H9 (cell line): ENCODE measurements around the gene SIPA1L3. TPM values are rescaled to one million over a fixed set of nuclear protein-coding genes. Genes with fewer than 3 reads are reported as not detected.

Source experiments
- DNase-seq: peaks from one replicate; pipeline ENCODE4 v3.0.0-alpha.2; 2017
- H2AFZ ChIP-seq: one replicate; pipeline ENCODE4 v1.6.1; 2013; ENCODE audit warnings: mild to moderate bottlenecking, low read length, control low read depth, moderate library complexity
- H2AK5ac ChIP-seq: 2 replicates; pipeline ENCODE4 v1.6.1; 2013; ENCODE audit warnings: low read length, control low read depth, mixed read lengths; ENCODE audit not compliant: insufficient read length
- H2BK120ac ChIP-seq: one replicate; pipeline ENCODE4 v1.6.1; 2013; ENCODE audit warnings: low read depth, mild to moderate bottlenecking, low read length, control low read depth, inconsistent platforms; ENCODE audit not compliant: poor library complexity, severe bottlenecking
- H2BK12ac ChIP-seq: 2 replicates; pipeline ENCODE4 v1.6.1; 2013; ENCODE audit warnings: low read length, control low read depth, mixed read lengths, low read depth; ENCODE audit not compliant: insufficient read length
- H2BK15ac ChIP-seq: 2 replicates; pipeline ENCODE4 v1.6.1; 2013; ENCODE audit warnings: low read depth, low read length, control low read depth
- H2BK20ac ChIP-seq: one replicate; pipeline ENCODE4 v1.6.1; 2013; ENCODE audit warnings: low read depth, mild to moderate bottlenecking, low read length, control low read depth, inconsistent platforms; ENCODE audit not compliant: poor library complexity, severe bottlenecking
- H2BK5ac ChIP-seq: 2 replicates; pipeline ENCODE4 v1.6.1; 2013; ENCODE audit warnings: low read length, control low read depth, mixed read lengths; ENCODE audit not compliant: insufficient read length
- H3K14ac ChIP-seq: 2 replicates; pipeline ENCODE4 v1.6.1; 2013; ENCODE audit warnings: low read length, control low read depth; ENCODE audit not compliant: insufficient read depth
- H3K18ac ChIP-seq: 2 replicates; pipeline ENCODE4 v1.6.1; 2013; ENCODE audit warnings: low read depth, mild to moderate bottlenecking, mixed read lengths, low read length, control low read depth; ENCODE audit not compliant: insufficient read length
- H3K23ac ChIP-seq: 2 replicates; pipeline ENCODE4 v1.6.1; 2013; ENCODE audit warnings: low read length, control low read depth, mixed read lengths, low read depth; ENCODE audit not compliant: insufficient read length
- H3K23me2 ChIP-seq: 2 replicates; pipeline ENCODE4 v1.6.1; 2013; ENCODE audit warnings: low read depth, mild to moderate bottlenecking, mixed read lengths, low read length, control low read depth; ENCODE audit not compliant: insufficient read length, poor library complexity, severe bottlenecking
- H3K27ac ChIP-seq: 2 replicates; pipeline ENCODE4 v1.5.1; 2013; ENCODE audit warnings: low read length, control low read depth, mixed read lengths, low read depth; ENCODE audit not compliant: insufficient read length
- H3K27me3 ChIP-seq: 2 replicates; pipeline ENCODE4 v1.6.1; 2013; ENCODE audit warnings: low read length, control low read depth, inconsistent platforms; ENCODE audit not compliant: insufficient read depth
- H3K4ac ChIP-seq: 2 replicates; pipeline ENCODE4 v1.6.1; 2013; ENCODE audit warnings: low read depth, mild to moderate bottlenecking, control low read depth, inconsistent platforms, low read length, moderate library complexity
- H3K4me1 ChIP-seq: 2 replicates; pipeline ENCODE4 v1.6.1; 2013; ENCODE audit warnings: low read length, control low read depth, inconsistent platforms; ENCODE audit not compliant: insufficient read depth
- H3K4me2 ChIP-seq: 2 replicates; pipeline ENCODE4 v1.6.1; 2013; ENCODE audit warnings: low read length, control low read depth, mixed read lengths; ENCODE audit not compliant: insufficient read length, insufficient read depth
- H3K56ac ChIP-seq: 2 replicates; pipeline ENCODE4 v1.6.1; 2013; ENCODE audit warnings: low read depth, mild to moderate bottlenecking, mixed read lengths, low read length, control low read depth; ENCODE audit not compliant: insufficient read length
- H3K79me1 ChIP-seq: 2 replicates; pipeline ENCODE4 v1.6.1; 2013; ENCODE audit warnings: low read depth, mild to moderate bottlenecking, moderate library complexity, low read length, control low read depth, inconsistent platforms; ENCODE audit not compliant: insufficient read depth, poor library complexity, severe bottlenecking
- H3K79me2 ChIP-seq: 2 replicates; pipeline ENCODE4 v1.6.1; 2013; ENCODE audit warnings: low read length, control low read depth, inconsistent platforms; ENCODE audit not compliant: insufficient read depth
- H3K9ac ChIP-seq: 2 replicates; pipeline ENCODE4 v1.6.1; 2013; ENCODE audit warnings: low read length, control low read depth, mixed read lengths; ENCODE audit not compliant: insufficient read length; ENCODE audit errors: extremely low read depth
- H3K9me3 ChIP-seq: one replicate; pipeline ENCODE4 v1.6.1; 2013; ENCODE audit warnings: low read depth, low read length, inconsistent platforms; ENCODE audit not compliant: control insufficient read depth
- H3T11ph ChIP-seq: one replicate; pipeline ENCODE4 v1.6.1; 2013; ENCODE audit warnings: mild to moderate bottlenecking, low read length, control low read depth, inconsistent platforms
- H4K20me1 ChIP-seq: one replicate; pipeline ENCODE4 v1.6.1; 2013; ENCODE audit not compliant: control insufficient read depth, insufficient read length, insufficient read depth
- H4K5ac ChIP-seq: 2 replicates; pipeline ENCODE4 v1.6.1; 2013; ENCODE audit warnings: low read depth, mild to moderate bottlenecking, mixed read lengths, low read length, control low read depth; ENCODE audit not compliant: insufficient read length
- H4K8ac ChIP-seq: replicated peaks from 2 replicates; pipeline ENCODE4 v1.6.1; 2013; ENCODE audit warnings: low read length, control low read depth, mixed read lengths, low read depth; ENCODE audit not compliant: insufficient read length
- H4K91ac ChIP-seq: 2 replicates; pipeline ENCODE4 v1.6.1; 2013; ENCODE audit warnings: low read depth, mild to moderate bottlenecking, moderate library complexity, mixed read lengths, low read length, control low read depth; ENCODE audit not compliant: insufficient read length
- H3K27ac Mint-ChIP-seq, 3 experiments: 2 replicates in 2 of 3; 3 replicates in 1 of 3; pipeline ENCODE4 v1.8.0; 2020 to 2021; ENCODE audit warnings: mixed read lengths in 3 of 3, mild to moderate bottlenecking in 1 of 3, moderate library complexity in 1 of 3
- H3K27me3 Mint-ChIP-seq: 2 replicates; pipeline ENCODE4 v1.8.0; 2021; ENCODE audit warnings: low read depth, mild to moderate bottlenecking, moderate library complexity, mixed read lengths
- H3K36me3 Mint-ChIP-seq, 3 experiments: 2 replicates in 2 of 3; 3 replicates in 1 of 3; pipeline ENCODE4 v1.8.0; 2020 to 2021; ENCODE audit warnings: low read depth in 3 of 3, mixed read lengths in 3 of 3; ENCODE audit not compliant: insufficient read depth in 1 of 3
- H3K4me1 Mint-ChIP-seq, 2 experiments: 2 replicates each; pipeline ENCODE4 v1.8.0; 2020; ENCODE audit warnings: mixed read lengths in 2 of 2
- H3K4me3 Mint-ChIP-seq, 2 experiments: 2 replicates in 1 of 2; 3 replicates in 1 of 2; pipeline ENCODE4 v1.8.0; 2020 to 2021; ENCODE audit warnings: mild to moderate bottlenecking in 2 of 2, mixed read lengths in 2 of 2, moderate library complexity in 1 of 2
- H3K9me3 Mint-ChIP-seq, 2 experiments: 2 replicates in 1 of 2; 3 replicates in 1 of 2; pipeline ENCODE4 v1.8.0; 2020; ENCODE audit warnings: mild to moderate bottlenecking in 2 of 2, mixed read lengths in 2 of 2, moderate library complexity in 1 of 2
- CTCF ChIP-seq: fragments of 200-600 bp; sonication (generic); conservative IDR thresholded peaks from 3 replicates; pipeline ENCODE4 v1.8.0; 2021; ENCODE audit warnings: antibody characterized with exemption, mild to moderate bottlenecking
- WGBS: extraction: QIAGEN DNeasy Blood & Tissue Kit; methylation state at CpG from one replicate; pipeline ENCODE4 v1.1.7; 2013; ENCODE audit warnings: missing lambda C conversion rate, low lambda C conversion rate, mixed read lengths; ENCODE audit not compliant: insufficient read length; ENCODE audit errors: extremely low coverage; 5-methylcytosine and 5-hydroxymethylcytosine counted together
- total RNA-seq: library from RNA; stranded (reverse); gene quantifications from 2 replicates; pipeline ENCODE4 v1.2.1, GENCODE V29; 2021

The SIPA1L3 gene
- total RNA-seq, 1 experiment from 2014 or later, result 40.1 TPM

GRCh38 chr19:38079926-38080380 is 172.9 kb downstream of the SIPA1L3 start:
- Histone ChIP-seq H3K4me1 (peaks cover 3% of the 10 kb centered on the region; the same call in 1 of the 2 replicates), H2BK15ac (no peak overlapping the region), H2BK120ac (no peak overlapping the region), H2BK5ac (no peak overlapping the region), H2AK5ac (no peak overlapping the region), H3K14ac (no peak overlapping the region), H4K8ac (no peak overlapping the region), H2BK20ac (no peak overlapping the region), H3K9me3 (no peaks in the 10 kb centered on the region), H3K9ac (no peak overlapping the region), H3K56ac (no peak overlapping the region), H4K20me1 (no peaks in the 10 kb centered on the region), H3K27ac (no peak overlapping the region), H4K91ac (no peak overlapping the region), H3K79me2 (no peaks in the 10 kb centered on the region), H4K5ac (no peak overlapping the region), H3K79me1 (no peaks in the 10 kb centered on the region), H3K27me3 (no peaks in the 10 kb centered on the region), H3K23me2 (no peaks in the 10 kb centered on the region), H2AFZ (no peak overlapping the region), H3T11ph (no peak overlapping the region), H3K23ac (no peak overlapping the region), H3K4ac (no peak overlapping the region), H3K18ac (no peak overlapping the region), H3K4me2 (no peak overlapping the region), H2BK12ac (no peak overlapping the region)
- no CpG with 5 or more reads among the region's 1 CpG for WGBS
- no peak overlapping the region for H3K4me3 Mint-ChIP-seq
- peak overlapping the region; percentile 46 to 62 (median 58) for H3K27ac Mint-ChIP-seq
- no peaks in the 10 kb centered on the region for H3K27me3 Mint-ChIP-seq
- TF ChIP-seq CTCF, result no peak
- H3K9me3 Mint-ChIP-seq, result no peaks in the 10 kb centered on the region
- peaks cover 8 to 11% (median 8%) of the 10 kb centered on the region in 3 experiments; a peak in 6 of 7 replicates for H3K36me3 Mint-ChIP-seq
- H3K4me1 Mint-ChIP-seq, result peaks cover 12 to 19% of the 10 kb centered on the region in 2 experiments
- no peak for DNase-seq
